Measurements from ENCODE around the gene TFF3.
A peak's percentile ranks its signal among the peaks of the same experiment; 100 is the strongest.

The TFF3 gene

GRCh38 chr21:42315296-42315891 is at the start of gene TFF3:
TFF3 (minus strand) TSS chr21:42315409; CDS start chr21:42315374, 35 bp downstream.
- Mint-ChIP-seq H3K9me3 (no peaks in the 10 kb centered on the region), H3K4me3 (peak within 1 kb of the TSS; percentile 21), H3K36me3 (ENCODE audit: low read depth) (no peaks in the 10 kb centered on the region), H3K27me3 (ENCODE audit: low read depth, poor library complexity) (peaks cover 17% of the 10 kb centered on the region), H3K27ac (peak within 1 kb of the TSS; percentile 92), H3K4me1 (peaks cover 60% of the 10 kb centered on the region)
- TF ChIP-seq CTCF (IDR thresholded peaks at IDR 0.05) = no peak
- DNase-seq = peak; percentile 50

GRCh38 chr21:42364304-42364865 is 49.2 kb upstream of the TFF3 start:
- H3K4me1 Mint-ChIP-seq = peaks cover 65% of the 10 kb centered on the region
- H3K36me3 Mint-ChIP-seq (ENCODE audit: low read depth) = no peaks in the 10 kb centered on the region
- DNase-seq = no peak
- no peak overlapping the region for H3K27ac Mint-ChIP-seq
- H3K4me3 Mint-ChIP-seq = no peak overlapping the region
- no peaks in the 10 kb centered on the region for H3K9me3 Mint-ChIP-seq
- TF ChIP-seq CTCF (IDR thresholded peaks at IDR 0.05) = no peak
- peaks cover 14% of the 10 kb centered on the region for H3K27me3 Mint-ChIP-seq (ENCODE audit: low read depth, poor library complexity)

- peak overlapping the region; percentile 66 for H3K27ac Mint-ChIP-seq
- no peak for TF ChIP-seq CTCF (IDR thresholded peaks at IDR 0.05)
- H3K36me3 Mint-ChIP-seq (ENCODE audit: low read depth) = no peaks in the 10 kb centered on the region
- DNase-seq = no peak
- H3K27me3 Mint-ChIP-seq (ENCODE audit: low read depth, poor library complexity) = peaks cover 17% of the 10 kb centered on the region
- peaks cover 4% of the 10 kb centered on the region for H3K9me3 Mint-ChIP-seq
- no peak overlapping the region for H3K4me3 Mint-ChIP-seq
- peaks cover 59% of the 10 kb centered on the region for H3K4me1 Mint-ChIP-seq
These were observed 48.1 kb upstream of the TFF3 start for GRCh38 chr21:42363312-42363711.

- peak overlapping the region; percentile 66 for H3K27ac Mint-ChIP-seq
- H3K27me3 Mint-ChIP-seq (ENCODE audit: low read depth, poor library complexity) = peaks cover 20% of the 10 kb centered on the region
- H3K9me3 Mint-ChIP-seq = peaks cover 10% of the 10 kb centered on the region
- no peak for TF ChIP-seq CTCF (IDR thresholded peaks at IDR 0.05)
- no peak overlapping the region for H3K4me3 Mint-ChIP-seq
- no peaks in the 10 kb centered on the region for H3K36me3 Mint-ChIP-seq (ENCODE audit: low read depth)
- no peak for DNase-seq
- peaks cover 56% of the 10 kb centered on the region for H3K4me1 Mint-ChIP-seq
These were observed 47.5 kb upstream of the TFF3 start for GRCh38 chr21:42362700-42363099.

- H3K36me3 Mint-ChIP-seq (ENCODE audit: low read depth) = no peaks in the 10 kb centered on the region
- peaks cover 15% of the 10 kb centered on the region for H3K9me3 Mint-ChIP-seq
- H3K4me1 Mint-ChIP-seq = peaks cover 51% of the 10 kb centered on the region
- H3K4me3 Mint-ChIP-seq = no peak overlapping the region
- no peak for DNase-seq
- H3K27me3 Mint-ChIP-seq (ENCODE audit: low read depth, poor library complexity) = peaks cover 21% of the 10 kb centered on the region
- no peak for TF ChIP-seq CTCF (IDR thresholded peaks at IDR 0.05)
- H3K27ac Mint-ChIP-seq = no peak overlapping the region
These were observed 47.0 kb upstream of the TFF3 start for GRCh38 chr21:42362198-42362597.

- peaks cover 42% of the 10 kb centered on the region for H3K4me1 Mint-ChIP-seq
- TF ChIP-seq CTCF (IDR thresholded peaks at IDR 0.05) = no peak
These were observed 46.1 kb upstream of the TFF3 start for GRCh38 chr21:42361286-42361685.

More at GRCh38 chr21:42361286-42361685, 46.1 kb upstream of the TFF3 start:
- H3K4me3 Mint-ChIP-seq = no peak overlapping the region
- no peaks in the 10 kb centered on the region for H3K36me3 Mint-ChIP-seq (ENCODE audit: low read depth)
- H3K9me3 Mint-ChIP-seq = peaks cover 24% of the 10 kb centered on the region
- no peak for DNase-seq
- no peak overlapping the region for H3K27ac Mint-ChIP-seq
- H3K27me3 Mint-ChIP-seq (ENCODE audit: low read depth, poor library complexity) = peaks cover 30% of the 10 kb centered on the region
